Suprapubic skin (tissue), 4 donors: ENCODE data around the gene TGM3. TPM values are rescaled to one million over a fixed set of nuclear protein-coding genes. Genes with fewer than 3 reads are reported as not detected.

Experiments
- DNase-seq, 2 donors: peaks; one replicate each; pipeline ENCODE4 v3.0.0-alpha.2; 2019; ENCODE audit warnings: low spot score in 2 of 2
- H3K27ac ChIP-seq: fragments of 200-600 bp; sonication (generic); one replicate; pipeline ENCODE4 v1.5.1; 2019
- H3K27me3 ChIP-seq: fragments of 200-600 bp; sonication (generic); one replicate; pipeline ENCODE4 v1.5.1; 2019
- H3K36me3 ChIP-seq: fragments of 200-600 bp; sonication (generic); one replicate; pipeline ENCODE4 v1.5.1; 2019
- H3K4me1 ChIP-seq: fragments of 200-600 bp; sonication (generic); one replicate; pipeline ENCODE4 v1.5.1; 2019
- H3K4me3 ChIP-seq: fragments of 200-600 bp; sonication (generic); one replicate; pipeline ENCODE4 v1.5.1; 2019; ENCODE audit warnings: mild to moderate bottlenecking
- H3K9me3 ChIP-seq: fragments of 200-600 bp; sonication (generic); one replicate; pipeline ENCODE4 v1.5.1; 2019
- CTCF ChIP-seq, 2 donors: fragments of 200-600 bp in 1 of 2; fragments of 450-650 bp in 1 of 2; sonication (generic) in 1 of 2; IDR thresholded peaks; one replicate each; pipeline ENCODE4 v1.5.1; 2016 to 2019; ENCODE audit warnings: antibody characterized with exemption in 2 of 2, mild to moderate bottlenecking in 1 of 2, moderate library complexity in 1 of 2
- EP300 ChIP-seq: sonication (generic); formaldehyde crosslinking; IDR thresholded peaks from one replicate; pipeline ENCODE4 v1.6.1; 2017; ENCODE audit warnings: antibody characterized with exemption
- POLR2A ChIP-seq, 2 donors: fragments of 450-650 bp; IDR thresholded peaks; one replicate each; pipeline ENCODE4 v1.6.1; 2017; ENCODE audit warnings: antibody characterized with exemption in 2 of 2, mild to moderate bottlenecking in 2 of 2, moderate library complexity in 2 of 2
- POLR2AphosphoS5 ChIP-seq, 3 donors: sonication (generic); formaldehyde crosslinking; IDR thresholded peaks; one replicate each; pipeline ENCODE4 v1.6.1; 2017; ENCODE audit warnings: antibody characterized with exemption in 3 of 3
- WGBS: methylation state at CpG from one replicate; pipeline ENCODE4 v1.1.5; 2018; 5-methylcytosine and 5-hydroxymethylcytosine counted together
- total RNA-seq, 4 donors: library from RNA; depleted of rRNA; stranded (reverse); fragments of >200 nt; gene quantifications; one replicate each; pipeline ENCODE4 v1.1.0, GENCODE V29; 2016

TGM3 gene
- total RNA-seq: 10 to 100 TPM; 24.9 to 56.5 (median 44.8) TPM

GRCh38 chr20:2295886-2296515 lies at the start of gene TGM3:
Gene TGM3, plus strand, starts transcription at chr20:2296001. Its CDS starts 63 bp downstream, at chr20:2296064.
- Histone ChIP-seq H3K4me1 (peaks cover 14% of the 10 kb centered on the region), H3K27ac (no peak within 1 kb of the TSS), H3K27me3 (no peaks in the 10 kb centered on the region), H3K4me3 (no peak within 1 kb of the TSS), H3K9me3 (no peaks in the 10 kb centered on the region), H3K36me3 (no peaks in the 10 kb centered on the region)
- WGBS: 52% methylated on average over 10 of the region's 13 CpGs
- TF ChIP-seq EP300 (no peak), POLR2A (IDR thresholded peaks at IDR 0.05) (no peak), POLR2AphosphoS5 (IDR thresholded peaks at IDR 0.05) (no peak), CTCF (IDR thresholded peaks at IDR 0.05) (no peak)
- DNase-seq: no peak

GRCh38 chr20:2246069-2246491 lies 49.7 kb upstream of the TGM3 start:
- TF ChIP-seq POLR2A (IDR thresholded peaks at IDR 0.05) (no peak), CTCF (IDR thresholded peaks at IDR 0.05) (no peak), EP300 (no peak), POLR2AphosphoS5 (IDR thresholded peaks at IDR 0.05) (no peak)
- no peaks in the 10 kb centered on the region for H3K4me1 ChIP-seq
- no peak overlapping the region for H3K4me3 ChIP-seq
- H3K27ac ChIP-seq: no peak overlapping the region
- H3K36me3 ChIP-seq: no peaks in the 10 kb centered on the region
- WGBS: 27% methylated on average over 3 of the region's 3 CpGs
- no peak for DNase-seq
- peaks cover 4% of the 10 kb centered on the region for H3K27me3 ChIP-seq
- no peaks in the 10 kb centered on the region for H3K9me3 ChIP-seq

GRCh38 chr20:2248837-2249236 lies 47.0 kb upstream of the TGM3 start:
- TF ChIP-seq POLR2A (IDR thresholded peaks at IDR 0.05): no peak
- TF ChIP-seq EP300: no peak
- TF ChIP-seq POLR2AphosphoS5 (IDR thresholded peaks at IDR 0.05): no peak
- no peak for TF ChIP-seq CTCF (IDR thresholded peaks at IDR 0.05)
- H3K9me3 ChIP-seq: no peaks in the 10 kb centered on the region
- no peaks in the 10 kb centered on the region for H3K4me1 ChIP-seq
- H3K4me3 ChIP-seq: no peak overlapping the region
- H3K27me3 ChIP-seq: no peaks in the 10 kb centered on the region
- no peak overlapping the region for H3K27ac ChIP-seq
- 93% methylated on average over 5 of the region's 5 CpGs for WGBS
- H3K36me3 ChIP-seq: no peaks in the 10 kb centered on the region
- no peak for DNase-seq

GRCh38 chr20:2249935-2250334 lies 45.9 kb upstream of the TGM3 start:
- H3K27ac ChIP-seq: no peak overlapping the region
- WGBS: 93% methylated on average over 3 of the region's 3 CpGs
- no peak for DNase-seq
- no peaks in the 10 kb centered on the region for H3K9me3 ChIP-seq
- H3K4me3 ChIP-seq: no peak overlapping the region
- no peaks in the 10 kb centered on the region for H3K36me3 ChIP-seq
- H3K4me1 ChIP-seq: no peaks in the 10 kb centered on the region
- H3K27me3 ChIP-seq: no peaks in the 10 kb centered on the region
- TF ChIP-seq POLR2AphosphoS5 (IDR thresholded peaks at IDR 0.05) (no peak), POLR2A (IDR thresholded peaks at IDR 0.05) (no peak), EP300 (no peak), CTCF (IDR thresholded peaks at IDR 0.05) (no peak)

GRCh38 chr20:2252419-2252997 lies 43.3 kb upstream of the TGM3 start:
- 47% methylated on average over 6 of the region's 6 CpGs for WGBS
- no peak overlapping the region for H3K4me3 ChIP-seq

More at GRCh38 chr20:2252419-2252997, 43.3 kb upstream of the TGM3 start:
- Histone ChIP-seq H3K27ac (no peak overlapping the region), H3K4me1 (no peaks in the 10 kb centered on the region), H3K36me3 (no peaks in the 10 kb centered on the region), H3K27me3 (no peaks in the 10 kb centered on the region), H3K9me3 (no peaks in the 10 kb centered on the region)
- DNase-seq: no peak
- no peak for TF ChIP-seq POLR2A (IDR thresholded peaks at IDR 0.05)
- no peak for TF ChIP-seq EP300
- TF ChIP-seq POLR2AphosphoS5 (IDR thresholded peaks at IDR 0.05): no peak
- TF ChIP-seq CTCF (IDR thresholded peaks at IDR 0.05): no peak
